ENCODE results near the gene UNC79.

The UNC79 gene

GRCh38 chr14:93727917-93728650 is 297.3 kb downstream of the UNC79 start:
- DNase-seq (ENCODE audit: low read depth in 1 of 2, low spot score in 1 of 2), result no peak
- TF ChIP-seq POLR2AphosphoS5 (IDR thresholded peaks at IDR 0.05; ENCODE audit: low read depth) (no peak), GABPA (IDR thresholded peaks at IDR 0.05; ENCODE audit: low read depth) (no peak), SPI1 (IDR thresholded peaks at IDR 0.05; ENCODE audit: borderline replicate concordance, low read depth) (no peak), REST (IDR thresholded peaks at IDR 0.05; ENCODE audit: insufficient replicate concordance, low read depth) (no peak), CTCF (IDR thresholded peaks at IDR 0.05; ENCODE audit: insufficient read depth, low read length) (no peak)
- peaks cover 5% of the 10 kb centered on the region for H3K27me3 ChIP-seq (ENCODE audit: insufficient read depth, poor library complexity, severe bottlenecking)

GRCh38 chr14:93728651-93729016 is 297.9 kb downstream of the UNC79 start:
- no peak overlapping the region for H3K27ac ChIP-seq (replicated peaks)
- DNase-seq (ENCODE audit: low read depth in 1 of 2, low spot score in 1 of 2), result no peak
- TF ChIP-seq CTCF (IDR thresholded peaks at IDR 0.05; ENCODE audit: insufficient read depth, low read length) (no peak), GABPA (IDR thresholded peaks at IDR 0.05; ENCODE audit: low read depth) (no peak), POLR2AphosphoS5 (IDR thresholded peaks at IDR 0.05; ENCODE audit: low read depth) (no peak), SPI1 (IDR thresholded peaks at IDR 0.05; ENCODE audit: borderline replicate concordance, low read depth) (no peak), REST (IDR thresholded peaks at IDR 0.05; ENCODE audit: insufficient replicate concordance, low read depth) (no peak)
- no peak overlapping the region for H3K4me3 ChIP-seq (replicated peaks; ENCODE audit: insufficient read depth, low read length)
- H3K27me3 ChIP-seq (ENCODE audit: insufficient read depth, poor library complexity, severe bottlenecking), result peaks cover 7% of the 10 kb centered on the region

More at GRCh38 chr14:93727917-93728650, 297.3 kb downstream of the UNC79 start:
- Histone ChIP-seq H3K27ac (replicated peaks) (no peak overlapping the region), H3K4me3 (replicated peaks; ENCODE audit: insufficient read depth, low read length) (no peak overlapping the region)

GRCh38 chr14:93729993-93730392 is 299.3 kb downstream of the UNC79 start:
- H3K27me3 ChIP-seq (ENCODE audit: insufficient read depth, poor library complexity, severe bottlenecking), result peaks cover 7% of the 10 kb centered on the region
- no peak for TF ChIP-seq GABPA (IDR thresholded peaks at IDR 0.05; ENCODE audit: low read depth)
- TF ChIP-seq SPI1 (IDR thresholded peaks at IDR 0.05; ENCODE audit: borderline replicate concordance, low read depth), result no peak
- no peak for TF ChIP-seq REST (IDR thresholded peaks at IDR 0.05; ENCODE audit: insufficient replicate concordance, low read depth)
- TF ChIP-seq POLR2AphosphoS5 (IDR thresholded peaks at IDR 0.05; ENCODE audit: low read depth), result no peak
- no peak for TF ChIP-seq CTCF (IDR thresholded peaks at IDR 0.05; ENCODE audit: insufficient read depth, low read length)
- no peak overlapping the region for H3K4me3 ChIP-seq (replicated peaks; ENCODE audit: insufficient read depth, low read length)
- DNase-seq (ENCODE audit: low read depth in 1 of 2, low spot score in 1 of 2), result no peak
- H3K27ac ChIP-seq (replicated peaks), result no peak overlapping the region
